Thoracic aorta (tissue), 2 donors: ENCODE measurements around the gene COL5A3. TPM values are rescaled to one million over a fixed set of nuclear protein-coding genes. Genes with fewer than 3 reads are reported as not detected.

Experiments
- ATAC-seq: fragments of 150-250 bp; one replicate; pipeline ENCODE4 v1.8.0; 2017; ENCODE audit warnings: low read depth; ENCODE audit not compliant: insufficient number of reproducible peaks, low FRiP score
- DNase-seq: peaks from one replicate; pipeline ENCODE4 v3.0.0-alpha.2; 2020; ENCODE audit warnings: low spot score
- H3K27ac ChIP-seq, 2 donors: fragments of 200-600 bp; sonication (generic); 1 replicate in 1 of 2; 2 replicates in 1 of 2; pipeline ENCODE4 v1.5.1; 2016; ENCODE audit warnings: mild to moderate bottlenecking in 2 of 2, moderate library complexity in 2 of 2
- H3K27me3 ChIP-seq: fragments of 200-600 bp; sonication (generic); replicated peaks from 2 replicates; pipeline ENCODE4 v1.6.0; 2016; ENCODE audit warnings: mild to moderate bottlenecking; ENCODE audit not compliant: insufficient read depth
- H3K36me3 ChIP-seq: fragments of 200-600 bp; sonication (generic); one replicate; pipeline ENCODE4 v1.5.1; 2016
- H3K4me1 ChIP-seq, 2 donors: fragments of 200-600 bp; sonication (generic); 1 replicate in 1 of 2; 2 replicates in 1 of 2; pipeline versions ENCODE4 v1.5.1 to v1.6.0; 2016; ENCODE audit warnings: low read depth in 2 of 2, mild to moderate bottlenecking in 1 of 2; ENCODE audit not compliant: control insufficient read depth in 1 of 2
- H3K4me3 ChIP-seq: fragments of 200-600 bp; sonication (generic); 2 replicates; pipeline ENCODE4 v1.5.1; 2016; ENCODE audit warnings: mild to moderate bottlenecking
- H3K9me3 ChIP-seq: fragments of 200-600 bp; sonication (generic); 2 replicates; pipeline ENCODE4 v1.5.1; 2016
- total RNA-seq, 2 donors: library from RNA; depleted of rRNA; stranded (reverse); fragments of >200 nt; gene quantifications; one replicate each; pipeline versions ENCODE4 v1.1.0 to v1.2.3, GENCODE V29; 2016
- TF ChIP-seq, protein P1 (sequence below): fragments of 200-600 bp; sonication (generic); IDR thresholded peaks from one replicate; pipeline ENCODE4 v1.5.1; 2019; ENCODE audit warnings: antibody characterized with exemption

COL5A3 gene
- total RNA-seq, 2 donors from 2014 or later = 11.1 to 14.3 TPM

DNA sequence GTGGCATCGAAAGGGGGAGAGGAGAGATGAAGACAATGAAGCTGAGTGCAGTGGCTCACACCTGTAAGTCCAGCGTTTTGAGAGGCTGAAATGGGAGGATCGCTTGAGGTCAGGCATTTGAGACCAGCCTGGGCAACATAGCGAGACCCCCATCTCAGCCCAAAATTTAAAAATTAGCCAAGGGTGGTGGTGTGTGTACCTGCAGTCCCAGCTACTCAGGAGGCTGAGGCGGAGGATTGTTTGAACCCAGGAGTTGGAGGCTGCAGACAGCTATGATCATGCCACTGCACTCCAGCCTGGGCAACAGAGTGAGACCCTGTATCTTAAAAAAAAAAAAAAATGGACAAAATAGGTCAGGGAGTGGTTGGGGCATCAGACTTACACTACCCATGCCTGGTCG, 10.5 kb upstream of the COL5A3 start:
- no peak overlapping the region for H3K4me3 ChIP-seq
- no peak overlapping the region for H3K27ac ChIP-seq
- DNase-seq (no peak), ATAC-seq (no peak)
- TF ChIP-seq, protein P1, sequence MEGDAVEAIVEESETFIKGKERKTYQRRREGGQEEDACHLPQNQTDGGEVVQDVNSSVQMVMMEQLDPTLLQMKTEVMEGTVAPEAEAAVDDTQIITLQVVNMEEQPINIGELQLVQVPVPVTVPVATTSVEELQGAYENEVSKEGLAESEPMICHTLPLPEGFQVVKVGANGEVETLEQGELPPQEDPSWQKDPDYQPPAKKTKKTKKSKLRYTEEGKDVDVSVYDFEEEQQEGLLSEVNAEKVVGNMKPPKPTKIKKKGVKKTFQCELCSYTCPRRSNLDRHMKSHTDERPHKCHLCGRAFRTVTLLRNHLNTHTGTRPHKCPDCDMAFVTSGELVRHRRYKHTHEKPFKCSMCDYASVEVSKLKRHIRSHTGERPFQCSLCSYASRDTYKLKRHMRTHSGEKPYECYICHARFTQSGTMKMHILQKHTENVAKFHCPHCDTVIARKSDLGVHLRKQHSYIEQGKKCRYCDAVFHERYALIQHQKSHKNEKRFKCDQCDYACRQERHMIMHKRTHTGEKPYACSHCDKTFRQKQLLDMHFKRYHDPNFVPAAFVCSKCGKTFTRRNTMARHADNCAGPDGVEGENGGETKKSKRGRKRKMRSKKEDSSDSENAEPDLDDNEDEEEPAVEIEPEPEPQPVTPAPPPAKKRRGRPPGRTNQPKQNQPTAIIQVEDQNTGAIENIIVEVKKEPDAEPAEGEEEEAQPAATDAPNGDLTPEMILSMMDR = no peak
- no peaks in the 10 kb centered on the region for H3K27me3 ChIP-seq
- no peaks in the 10 kb centered on the region for H3K4me1 ChIP-seq
- H3K36me3 ChIP-seq = no peaks in the 10 kb centered on the region
- no peaks in the 10 kb centered on the region for H3K9me3 ChIP-seq

DNA sequence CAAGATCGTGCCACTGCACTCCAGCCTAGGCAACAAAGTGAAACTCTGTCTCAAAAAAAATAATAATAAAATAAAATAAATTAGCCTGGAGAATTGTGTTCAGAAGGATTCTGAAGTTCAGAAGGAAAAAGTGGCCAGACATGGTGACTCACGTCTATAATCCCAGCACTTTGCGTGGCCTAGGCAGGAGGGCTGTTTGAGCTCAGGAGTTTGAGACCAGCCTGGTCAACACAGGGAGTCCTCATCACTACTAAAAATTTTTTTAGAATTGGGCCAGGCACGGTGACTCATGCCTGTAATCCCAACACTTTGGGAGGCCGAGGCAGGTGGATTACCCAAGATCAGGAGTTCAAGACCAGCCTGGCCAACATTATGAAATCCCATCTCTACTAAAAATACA, 8.9 kb upstream of the COL5A3 start:
- H3K27me3 ChIP-seq = no peaks in the 10 kb centered on the region
- H3K27ac ChIP-seq = no peak overlapping the region
- ATAC-seq (no peak), DNase-seq (no peak)
- no peaks in the 10 kb centered on the region for H3K4me1 ChIP-seq
- no peak overlapping the region for H3K4me3 ChIP-seq
- H3K9me3 ChIP-seq = no peaks in the 10 kb centered on the region
- TF ChIP-seq, protein P1 = no peak
- no peaks in the 10 kb centered on the region for H3K36me3 ChIP-seq

DNA sequence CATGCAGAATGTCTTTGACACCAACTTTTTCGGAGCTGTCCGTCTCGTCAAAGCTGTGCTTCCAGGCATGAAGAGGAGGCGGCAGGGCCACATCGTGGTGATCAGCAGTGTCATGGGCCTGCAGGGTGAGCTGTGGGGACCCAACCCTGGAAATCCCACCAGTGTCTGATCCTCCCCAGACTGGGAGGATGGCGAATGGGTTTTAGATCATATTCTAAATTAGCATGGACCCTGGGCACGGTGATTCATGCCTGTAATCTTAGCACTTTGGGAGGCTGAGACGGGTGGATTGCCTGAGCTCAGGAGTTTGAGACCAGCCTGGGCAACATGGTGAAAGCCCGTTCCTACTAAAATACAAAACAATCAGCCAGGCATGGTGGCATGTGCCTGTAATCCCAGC, 8.5 kb upstream of the COL5A3 start:
- Histone ChIP-seq H3K27me3 (no peaks in the 10 kb centered on the region), H3K4me3 (no peak overlapping the region), H3K36me3 (no peaks in the 10 kb centered on the region), H3K9me3 (no peaks in the 10 kb centered on the region), H3K27ac (no peak overlapping the region), H3K4me1 (no peaks in the 10 kb centered on the region)
- TF ChIP-seq, protein P1 = no peak
- no peak for ATAC-seq
- no peak for DNase-seq

DNA sequence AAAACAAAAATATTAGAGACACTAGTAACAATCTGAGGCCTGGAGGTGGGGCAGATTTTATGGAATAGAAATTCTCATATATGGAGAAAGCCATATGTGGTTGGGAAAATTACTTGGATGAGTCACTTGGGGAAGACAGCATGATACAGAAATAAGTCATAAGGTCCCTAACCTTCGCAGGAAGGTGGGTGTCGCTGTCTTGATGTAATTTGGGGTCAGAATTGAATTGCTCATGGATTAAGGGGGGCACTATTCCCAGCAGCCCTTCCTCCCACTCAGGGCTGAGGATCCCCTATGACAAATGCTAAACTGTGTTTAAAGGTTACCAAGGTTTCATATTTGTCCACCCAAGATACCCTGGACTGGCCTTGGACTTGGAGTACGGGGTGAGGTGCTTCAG, 8.0 kb upstream of the COL5A3 start:
- Histone ChIP-seq H3K36me3 (no peaks in the 10 kb centered on the region), H3K9me3 (no peaks in the 10 kb centered on the region), H3K4me1 (no peaks in the 10 kb centered on the region), H3K27me3 (no peaks in the 10 kb centered on the region), H3K27ac (no peak overlapping the region), H3K4me3 (no peak overlapping the region)
- TF ChIP-seq, protein P1 = no peak
- ATAC-seq (no peak), DNase-seq (no peak)

DNA sequence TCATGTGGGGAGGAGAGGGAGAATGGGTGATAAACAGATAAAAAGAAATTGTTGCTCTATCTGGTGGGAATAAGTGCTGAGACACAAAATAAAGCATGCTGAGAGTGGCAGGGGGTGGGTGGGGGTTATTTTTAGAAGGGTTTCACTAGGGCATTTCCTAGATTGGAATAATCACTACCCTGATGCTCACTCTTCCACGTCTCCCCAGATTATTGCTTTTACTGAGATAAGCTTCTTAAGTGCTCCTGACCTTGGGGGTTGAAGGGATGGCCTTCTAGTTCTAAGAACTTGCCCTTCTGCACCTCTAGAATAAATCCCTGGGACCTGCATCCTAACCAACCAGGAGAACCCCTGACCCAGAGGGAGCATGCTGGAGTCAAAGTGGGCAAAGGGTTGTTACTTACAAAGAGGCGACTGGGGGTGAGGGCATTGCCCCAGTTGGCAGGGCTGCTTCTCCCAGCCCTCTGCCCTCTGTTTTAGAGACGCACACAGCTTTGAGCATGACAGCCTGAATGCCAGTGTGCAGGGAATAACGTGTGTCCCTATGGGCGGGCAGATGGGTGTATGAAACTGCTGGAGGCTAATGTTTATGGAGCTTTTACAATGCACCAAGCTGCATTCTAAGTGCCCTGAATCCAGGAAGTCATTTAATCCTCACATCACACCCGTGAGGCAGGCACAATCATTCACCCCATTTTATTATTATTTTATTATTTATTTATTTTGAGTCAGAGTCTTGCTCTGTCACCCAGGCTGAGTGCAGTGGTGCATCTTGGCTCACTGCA, 3.7 kb upstream of the COL5A3 start:
- TF ChIP-seq, protein P1 = no peak
- Histone ChIP-seq H3K4me3 (no peak overlapping the region), H3K9me3 (no peaks in the 10 kb centered on the region), H3K36me3 (no peaks in the 10 kb centered on the region), H3K27me3 (peaks cover 4% of the 10 kb centered on the region), H3K4me1 (peaks cover 17 to 19% of the 10 kb centered on the region in 2 donors), H3K27ac (no peak overlapping the region)
- DNase-seq (no peak), ATAC-seq (no peak)
